ENCODE measurements around the gene SP110. TPM values are rescaled to one million over a fixed set of nuclear protein-coding genes. Genes with fewer than 3 reads are reported as not detected.

SP110 gene
- total RNA-seq, 2 donors from 2014 or later: 0.49 to 1.2 TPM

- no peak overlapping the region for H3K4me3 Mint-ChIP-seq
- Histone ChIP-seq H3K9ac (ENCODE audit: extremely low read depth, low read length, poor library complexity, severe bottlenecking) (no peak overlapping the region), H3K36me3 (ENCODE audit: control insufficient read depth, insufficient read depth, low read length) (no peaks in the 10 kb centered on the region), H3K27ac (ENCODE audit: low read depth, low read length) (no peak overlapping the region), H3K27me3 (ENCODE audit: control insufficient read depth, insufficient read depth, low read length, poor library complexity, severe bottlenecking) (no peaks in the 10 kb centered on the region), H3K4me1 (ENCODE audit: control insufficient read depth, insufficient read depth, low read length) (no peaks in the 10 kb centered on the region), H3K4me3 (ENCODE audit: low read length) (no peak overlapping the region), H3K9me3 (ENCODE audit: control insufficient read depth, low read length) (peaks cover 14% of the 10 kb centered on the region)
- DNase-seq: no peak
- whole genome bisulfite sequencing, 2 experiments (ENCODE audit: insufficient coverage in 1 of 2, insufficient read length in 1 of 2): 84 to 100% methylated on average over 2 to 3 of the region's 3 CpGs
- H3K4me1 Mint-ChIP-seq: peaks cover 2% of the 10 kb centered on the region
- peaks cover 6% of the 10 kb centered on the region for H3K36me3 Mint-ChIP-seq (ENCODE audit: low read depth)
- no peak overlapping the region for H3K27ac Mint-ChIP-seq
- H3K9me3 Mint-ChIP-seq: peaks cover 21% of the 10 kb centered on the region
- TF ChIP-seq CTCF (conservative IDR thresholded peaks at IDR 0.05): no peak
- H3K27me3 Mint-ChIP-seq (ENCODE audit: insufficient read depth): no peaks in the 10 kb centered on the region
Measured at GRCh38 chr2:230234845-230235244, 15.1 kb upstream of the SP110 start.

GRCh38 chr2:230234122-230234722, 14.4 kb upstream of the SP110 start:
- Mint-ChIP-seq H3K36me3 (ENCODE audit: low read depth) (peaks cover 6% of the 10 kb centered on the region), H3K4me1 (peaks cover 2% of the 10 kb centered on the region), H3K4me3 (no peak overlapping the region), H3K27me3 (ENCODE audit: insufficient read depth) (no peaks in the 10 kb centered on the region), H3K9me3 (peaks cover 24% of the 10 kb centered on the region), H3K27ac (no peak overlapping the region)
- Histone ChIP-seq H3K4me3 (ENCODE audit: low read length) (no peak overlapping the region), H3K27me3 (ENCODE audit: control insufficient read depth, insufficient read depth, low read length, poor library complexity, severe bottlenecking) (no peaks in the 10 kb centered on the region), H3K9me3 (ENCODE audit: control insufficient read depth, low read length) (peaks cover 17% of the 10 kb centered on the region), H3K9ac (ENCODE audit: extremely low read depth, low read length, poor library complexity, severe bottlenecking) (no peak overlapping the region), H3K27ac (ENCODE audit: low read depth, low read length) (no peak overlapping the region), H3K4me1 (ENCODE audit: control insufficient read depth, insufficient read depth, low read length) (no peaks in the 10 kb centered on the region), H3K36me3 (ENCODE audit: control insufficient read depth, insufficient read depth, low read length) (no peaks in the 10 kb centered on the region)
- DNase-seq: no peak
- WGBS, 2 experiments (ENCODE audit: insufficient coverage in 1 of 2, insufficient read length in 1 of 2): 85 to 91% methylated on average over 2 to 3 of the region's 3 CpGs
- TF ChIP-seq CTCF (conservative IDR thresholded peaks at IDR 0.05): no peak

- H3K4me3 ChIP-seq (ENCODE audit: low read length): no peak overlapping the region
- H3K4me1 Mint-ChIP-seq: peaks cover 2% of the 10 kb centered on the region
- no peaks in the 10 kb centered on the region for H3K27me3 Mint-ChIP-seq (ENCODE audit: insufficient read depth)
- no peak overlapping the region for H3K27ac Mint-ChIP-seq
- H3K4me3 Mint-ChIP-seq: no peak overlapping the region
- no peaks in the 10 kb centered on the region for H3K36me3 ChIP-seq (ENCODE audit: control insufficient read depth, insufficient read depth, low read length)
- H3K4me1 ChIP-seq (ENCODE audit: control insufficient read depth, insufficient read depth, low read length): no peaks in the 10 kb centered on the region
- peaks cover 17% of the 10 kb centered on the region for H3K9me3 ChIP-seq (ENCODE audit: control insufficient read depth, low read length)
- no peaks in the 10 kb centered on the region for H3K27me3 ChIP-seq (ENCODE audit: control insufficient read depth, insufficient read depth, low read length, poor library complexity, severe bottlenecking)
- H3K27ac ChIP-seq (ENCODE audit: low read depth, low read length): no peak overlapping the region
- TF ChIP-seq CTCF (conservative IDR thresholded peaks at IDR 0.05): no peak
- DNase-seq: no peak
- 62 to 75% methylated on average over 2 to 3 of the region's 3 CpGs for WGBS, 2 experiments (ENCODE audit: insufficient coverage in 1 of 2, insufficient read length in 1 of 2)
- H3K9me3 Mint-ChIP-seq: peaks cover 24% of the 10 kb centered on the region
- H3K36me3 Mint-ChIP-seq (ENCODE audit: low read depth): peaks cover 6% of the 10 kb centered on the region
- H3K9ac ChIP-seq (ENCODE audit: extremely low read depth, low read length, poor library complexity, severe bottlenecking): no peak overlapping the region
Measured at GRCh38 chr2:230231251-230231650, 11.5 kb upstream of the SP110 start.
